ENCODE measurements around the gene LHX2. TPM values are rescaled to one million over a fixed set of nuclear protein-coding genes. Genes with fewer than 3 reads are reported as not detected.

Gene LHX2
- total and polyA plus RNA-seq, 2 experiments from 2014 or later: not detected

- no peak overlapping the region for H3K4me2 ChIP-seq
- no peaks in the 10 kb centered on the region for H3K36me3 ChIP-seq (replicated peaks; ENCODE audit: insufficient read depth, low read depth)
- no peaks in the 10 kb centered on the region for H3K79me2 ChIP-seq
- H3K27ac ChIP-seq: no peak overlapping the region
- no peak overlapping the region for H2AFZ ChIP-seq
- no peaks in the 10 kb centered on the region for H3K4me1 ChIP-seq (ENCODE audit: insufficient read depth)
- H3K9me3 ChIP-seq (ENCODE audit: low read depth): no peaks in the 10 kb centered on the region
- H3K27me3 ChIP-seq: peaks cover 16% of the 10 kb centered on the region
- no peak for TF ChIP-seq EZH2phosphoT487 (IDR thresholded peaks at IDR 0.05; ENCODE audit: low read depth, severe bottlenecking, unreplicated experiment)
- no peak for TF ChIP-seq CTCF (IDR thresholded peaks at IDR 0.05; ENCODE audit: poor library complexity)
- TF ChIP-seq EZH2 (IDR thresholded peaks at IDR 0.05; ENCODE audit: borderline replicate concordance): no peak
- no peaks in the 10 kb centered on the region for H4K20me1 ChIP-seq (ENCODE audit: insufficient read depth, poor library complexity, severe bottlenecking)
- 88% methylated on average over 3 of the region's 3 CpGs for WGBS (ENCODE audit: low lambda C conversion rate, missing lambda C conversion rate)
- no peaks in the 10 kb centered on the region for H3K9me2 ChIP-seq (replicated peaks; ENCODE audit: insufficient read depth)
- no peak overlapping the region for H3K4me3 ChIP-seq
- no peak for DNase-seq (ENCODE audit: low spot score)
These were observed 64.2 kb downstream of the LHX2 start for GRCh38 chr9:124075761-124076160.

- no peak overlapping the region for H2AFZ ChIP-seq
- H4K20me1 ChIP-seq (ENCODE audit: insufficient read depth, poor library complexity, severe bottlenecking): no peaks in the 10 kb centered on the region
- no peak overlapping the region for H3K4me3 ChIP-seq
- no peaks in the 10 kb centered on the region for H3K4me1 ChIP-seq (ENCODE audit: insufficient read depth)
- H3K9me3 ChIP-seq (ENCODE audit: low read depth): no peaks in the 10 kb centered on the region
- WGBS (ENCODE audit: low lambda C conversion rate, missing lambda C conversion rate): 71% methylated on average over 3 of the region's 3 CpGs
- H3K36me3 ChIP-seq (replicated peaks; ENCODE audit: insufficient read depth, low read depth): no peaks in the 10 kb centered on the region
- H3K4me2 ChIP-seq: no peak overlapping the region
- H3K9me2 ChIP-seq (replicated peaks; ENCODE audit: insufficient read depth): no peaks in the 10 kb centered on the region
- TF ChIP-seq EZH2 (IDR thresholded peaks at IDR 0.05; ENCODE audit: borderline replicate concordance): no peak
- TF ChIP-seq CTCF (IDR thresholded peaks at IDR 0.05; ENCODE audit: poor library complexity): no peak
- no peak for TF ChIP-seq EZH2phosphoT487 (IDR thresholded peaks at IDR 0.05; ENCODE audit: low read depth, severe bottlenecking, unreplicated experiment)
- no peak for DNase-seq (ENCODE audit: low spot score)
- H3K79me2 ChIP-seq: no peaks in the 10 kb centered on the region
- peaks cover 2% of the 10 kb centered on the region for H3K27me3 ChIP-seq
- H3K27ac ChIP-seq: no peak overlapping the region
These were observed 66.5 kb downstream of the LHX2 start for GRCh38 chr9:124077915-124078572.

- H3K4me1 ChIP-seq (ENCODE audit: insufficient read depth): no peaks in the 10 kb centered on the region
- no peaks in the 10 kb centered on the region for H3K79me2 ChIP-seq
- TF ChIP-seq EZH2phosphoT487 (IDR thresholded peaks at IDR 0.05; ENCODE audit: low read depth, severe bottlenecking, unreplicated experiment) (no peak), EZH2 (IDR thresholded peaks at IDR 0.05; ENCODE audit: borderline replicate concordance) (no peak), CTCF (IDR thresholded peaks at IDR 0.05; ENCODE audit: poor library complexity) (no peak)
- 88% methylated on average over 4 of the region's 4 CpGs for WGBS (ENCODE audit: low lambda C conversion rate, missing lambda C conversion rate)
- no peaks in the 10 kb centered on the region for H4K20me1 ChIP-seq (ENCODE audit: insufficient read depth, poor library complexity, severe bottlenecking)
- H3K9me3 ChIP-seq (ENCODE audit: low read depth): no peaks in the 10 kb centered on the region
- H3K36me3 ChIP-seq (replicated peaks; ENCODE audit: insufficient read depth, low read depth): no peaks in the 10 kb centered on the region
- no peaks in the 10 kb centered on the region for H3K9me2 ChIP-seq (replicated peaks; ENCODE audit: insufficient read depth)
- no peak overlapping the region for H3K4me3 ChIP-seq
- DNase-seq (ENCODE audit: low spot score): no peak
- H3K4me2 ChIP-seq: no peak overlapping the region
- H3K27ac ChIP-seq: no peak overlapping the region
- no peaks in the 10 kb centered on the region for H3K27me3 ChIP-seq
- H2AFZ ChIP-seq: no peak overlapping the region
These were observed 67.1 kb downstream of the LHX2 start for GRCh38 chr9:124078641-124079040.
